ENCODE results near the gene CTAGE8.
"Not testable (repeated sequence)": the region's sequence is repeated elsewhere in the genome, so short reads cannot be mapped to it uniquely, and the experiment has no call there.

CTAGE8 gene

GRCh38 chr7:144269188-144269587, at the start of gene CTAGE8:
Gene CTAGE8, minus strand, starts transcription at chr7:144269288. Its CDS starts 38 bp downstream, at chr7:144269250.
- in situ Hi-C loops (cut with HindIII; ENCODE audit: low sequenced_read_pairs); DNase-seq (ENCODE audit: low read depth, low spot score): not testable (repeated sequence)

GRCh38 chr7:144317537-144317936, 48.4 kb upstream of the CTAGE8 start:
- H3K4me3 ChIP-seq (ENCODE audit: low read depth, low read length); DNase-seq (ENCODE audit: low read depth, low spot score); in situ Hi-C loops (cut with HindIII; ENCODE audit: low sequenced_read_pairs): not testable (repeated sequence)

More at GRCh38 chr7:144269188-144269587, at the start of gene CTAGE8:
- H3K4me3 ChIP-seq (ENCODE audit: low read depth, low read length): not testable (repeated sequence)

- DNase-seq (ENCODE audit: low read depth, low spot score); H3K4me3 ChIP-seq (ENCODE audit: low read depth, low read length); in situ Hi-C loops (cut with HindIII; ENCODE audit: low sequenced_read_pairs): not testable (repeated sequence)
Observed at GRCh38 chr7:144311872-144312469, 42.9 kb upstream of the CTAGE8 start, which contains the start of gene OR2A1. Gene OR2A1, plus strand, starts transcription at chr7:144312419. Its CDS starts 5,706 bp downstream, at chr7:144318125.

- in situ Hi-C loops (cut with HindIII; ENCODE audit: low sequenced_read_pairs); H3K4me3 ChIP-seq (ENCODE audit: low read depth, low read length); DNase-seq (ENCODE audit: low read depth, low spot score): not testable (repeated sequence)
Observed at GRCh38 chr7:144311218-144311617, 42.1 kb upstream of the CTAGE8 start.

- DNase-seq (ENCODE audit: low read depth, low spot score); in situ Hi-C loops (cut with HindIII; ENCODE audit: low sequenced_read_pairs); H3K4me3 ChIP-seq (ENCODE audit: low read depth, low read length): not testable (repeated sequence)
Observed at GRCh38 chr7:144309702-144310101, 40.6 kb upstream of the CTAGE8 start.

GRCh38 chr7:144305156-144305555, 36.1 kb upstream of the CTAGE8 start:
- in situ Hi-C loops (cut with HindIII; ENCODE audit: low sequenced_read_pairs): not testable (repeated sequence)

GRCh38 chr7:144303607-144304006, 34.5 kb upstream of the CTAGE8 start:
- H3K4me3 ChIP-seq (ENCODE audit: low read depth, low read length); in situ Hi-C loops (cut with HindIII; ENCODE audit: low sequenced_read_pairs); DNase-seq (ENCODE audit: low read depth, low spot score): not testable (repeated sequence)

More at GRCh38 chr7:144305156-144305555, 36.1 kb upstream of the CTAGE8 start:
- H3K4me3 ChIP-seq (ENCODE audit: low read depth, low read length); DNase-seq (ENCODE audit: low read depth, low spot score): not testable (repeated sequence)

- DNase-seq (ENCODE audit: low read depth, low spot score); in situ Hi-C loops (cut with HindIII; ENCODE audit: low sequenced_read_pairs): not testable (repeated sequence)
Observed at GRCh38 chr7:144302578-144303303, 33.7 kb upstream of the CTAGE8 start.

GRCh38 chr7:144293794-144294499, 24.9 kb upstream of the CTAGE8 start:
- H3K4me3 ChIP-seq (ENCODE audit: low read depth, low read length); in situ Hi-C loops (cut with HindIII; ENCODE audit: low sequenced_read_pairs); DNase-seq (ENCODE audit: low read depth, low spot score): not testable (repeated sequence)

More at GRCh38 chr7:144302578-144303303, 33.7 kb upstream of the CTAGE8 start:
- not testable (repeated sequence) for H3K4me3 ChIP-seq (ENCODE audit: low read depth, low read length)

GRCh38 chr7:144292384-144293161, 23.5 kb upstream of the CTAGE8 start:
- DNase-seq (ENCODE audit: low read depth, low spot score); H3K4me3 ChIP-seq (ENCODE audit: low read depth, low read length); in situ Hi-C loops (cut with HindIII; ENCODE audit: low sequenced_read_pairs): not testable (repeated sequence)

GRCh38 chr7:144291607-144292006, 22.5 kb upstream of the CTAGE8 start:
- H3K4me3 ChIP-seq (ENCODE audit: low read depth, low read length); in situ Hi-C loops (cut with HindIII; ENCODE audit: low sequenced_read_pairs); DNase-seq (ENCODE audit: low read depth, low spot score): not testable (repeated sequence)

GRCh38 chr7:144287171-144287784, 18.2 kb upstream of the CTAGE8 start:
- in situ Hi-C loops (cut with HindIII; ENCODE audit: low sequenced_read_pairs); H3K4me3 ChIP-seq (ENCODE audit: low read depth, low read length): not testable (repeated sequence)

GRCh38 chr7:144283716-144284115, 14.6 kb upstream of the CTAGE8 start:
- DNase-seq (ENCODE audit: low read depth, low spot score); H3K4me3 ChIP-seq (ENCODE audit: low read depth, low read length); in situ Hi-C loops (cut with HindIII; ENCODE audit: low sequenced_read_pairs): not testable (repeated sequence)

More at GRCh38 chr7:144287171-144287784, 18.2 kb upstream of the CTAGE8 start:
- not testable (repeated sequence) for DNase-seq (ENCODE audit: low read depth, low spot score)

GRCh38 chr7:144282490-144282889, 13.4 kb upstream of the CTAGE8 start:
- DNase-seq (ENCODE audit: low read depth, low spot score); in situ Hi-C loops (cut with HindIII; ENCODE audit: low sequenced_read_pairs); H3K4me3 ChIP-seq (ENCODE audit: low read depth, low read length): not testable (repeated sequence)

- in situ Hi-C loops (cut with HindIII; ENCODE audit: low sequenced_read_pairs); H3K4me3 ChIP-seq (ENCODE audit: low read depth, low read length); DNase-seq (ENCODE audit: low read depth, low spot score): not testable (repeated sequence)
Observed at GRCh38 chr7:144281981-144282380, 12.9 kb upstream of the CTAGE8 start.

GRCh38 chr7:144280010-144280409, 10.9 kb upstream of the CTAGE8 start:
- H3K4me3 ChIP-seq (ENCODE audit: low read depth, low read length); DNase-seq (ENCODE audit: low read depth, low spot score); in situ Hi-C loops (cut with HindIII; ENCODE audit: low sequenced_read_pairs): not testable (repeated sequence)
